ENCODE results near the gene CLRN2.

CLRN2 gene

DNA sequence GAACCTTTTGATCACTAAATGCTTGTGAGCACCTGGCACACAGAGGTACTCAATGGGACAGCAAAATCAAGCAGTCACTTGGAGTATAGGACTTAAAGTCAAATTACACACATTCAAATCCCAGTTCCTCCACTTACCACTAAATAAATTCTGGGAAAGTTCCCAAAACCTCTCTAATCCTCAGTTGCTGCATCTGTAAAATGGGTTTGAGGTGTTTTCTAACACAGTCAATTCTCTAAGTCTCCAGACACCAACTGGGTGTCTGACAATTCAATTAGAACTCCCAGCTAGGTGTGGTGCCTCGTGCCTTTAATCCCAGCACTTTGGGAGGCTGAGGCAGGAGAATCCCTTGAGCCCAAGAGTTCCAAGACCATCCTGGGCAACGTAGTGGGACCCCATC, 22.1 kb upstream of the CLRN2 start:
- no peak for ATAC-seq
- Mint-ChIP-seq H3K4me1 (peaks cover 17% of the 10 kb centered on the region), H3K27ac (no peak overlapping the region), H3K27me3 (no peaks in the 10 kb centered on the region), H3K36me3 (peaks cover 66% of the 10 kb centered on the region), H3K9me3 (no peaks in the 10 kb centered on the region), H3K4me3 (no peak overlapping the region)

DNA sequence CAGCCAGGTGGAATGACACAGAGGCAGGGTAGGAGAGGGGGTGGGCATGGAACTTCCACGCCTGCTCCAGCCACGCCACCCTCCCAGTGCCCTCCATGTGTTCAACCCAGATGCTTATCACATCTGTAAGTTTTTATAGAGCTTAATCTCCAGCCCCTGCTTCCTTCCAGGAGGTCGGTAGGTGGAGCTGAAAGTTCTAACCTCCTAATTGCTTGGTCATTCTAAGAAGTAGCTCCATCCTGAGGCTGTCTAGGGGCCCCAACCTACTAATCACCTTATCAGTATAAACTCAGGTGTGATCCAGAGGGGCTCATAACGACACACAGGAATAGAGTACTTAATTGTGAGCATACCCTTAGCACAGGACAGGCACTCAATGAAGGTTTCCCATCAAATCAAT, 21.3 kb upstream of the CLRN2 start:
- peaks cover 17% of the 10 kb centered on the region for H3K4me1 Mint-ChIP-seq
- no peak overlapping the region for H3K4me3 Mint-ChIP-seq
- ATAC-seq, result no peak
- no peak overlapping the region for H3K27ac Mint-ChIP-seq
- H3K27me3 Mint-ChIP-seq, result no peaks in the 10 kb centered on the region
- H3K9me3 Mint-ChIP-seq, result no peaks in the 10 kb centered on the region
- H3K36me3 Mint-ChIP-seq, result peaks cover 66% of the 10 kb centered on the region

DNA sequence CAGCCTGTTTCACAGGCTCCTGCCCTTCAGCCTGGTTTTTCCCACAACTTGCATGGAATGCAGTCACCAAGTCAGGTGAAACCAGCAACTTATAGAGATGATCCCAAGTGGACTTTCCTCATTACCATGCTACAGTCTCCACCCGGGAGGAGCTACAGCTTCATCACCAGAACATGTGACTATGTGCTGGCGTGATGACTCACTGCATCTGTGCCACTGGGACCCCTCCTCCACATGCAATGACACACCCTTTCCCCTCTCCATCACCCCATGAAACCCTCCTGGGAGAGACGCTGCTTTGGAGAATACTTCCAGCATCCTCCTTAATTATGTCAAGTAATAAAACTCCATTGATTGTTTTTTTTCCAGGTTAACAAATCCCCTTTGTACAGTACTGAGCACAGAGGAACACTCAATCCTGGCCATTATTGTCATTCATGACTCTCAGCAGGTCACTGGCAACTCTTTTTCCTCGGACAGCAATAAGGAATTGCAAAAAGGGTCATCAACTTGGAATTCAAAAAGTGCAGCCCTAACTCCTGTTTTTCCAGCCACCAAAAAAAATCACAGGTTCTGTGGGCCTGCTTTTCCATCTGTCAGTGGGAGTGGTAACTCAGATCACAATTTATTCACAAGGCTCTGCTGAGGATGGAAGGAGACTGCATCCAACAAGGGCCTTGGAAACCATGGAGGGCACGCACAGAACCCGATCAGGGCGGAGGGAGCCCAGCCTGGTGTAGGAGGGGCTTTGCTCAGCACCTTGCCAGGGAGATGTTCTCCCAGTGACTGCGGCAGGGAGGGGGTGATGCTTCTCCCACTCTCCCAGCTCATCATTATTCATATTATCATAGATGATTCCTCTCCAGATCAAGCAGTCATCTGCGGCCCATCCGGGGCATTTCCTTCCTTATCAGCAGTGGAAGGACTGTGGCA, 20.4 kb upstream of the CLRN2 start:
- Mint-ChIP-seq H3K9me3 (no peaks in the 10 kb centered on the region), H3K4me1 (peaks cover 17% of the 10 kb centered on the region), H3K4me3 (no peak overlapping the region), H3K27ac (no peak overlapping the region), H3K27me3 (no peaks in the 10 kb centered on the region), H3K36me3 (peaks cover 66% of the 10 kb centered on the region)
- ATAC-seq, result no peak

DNA sequence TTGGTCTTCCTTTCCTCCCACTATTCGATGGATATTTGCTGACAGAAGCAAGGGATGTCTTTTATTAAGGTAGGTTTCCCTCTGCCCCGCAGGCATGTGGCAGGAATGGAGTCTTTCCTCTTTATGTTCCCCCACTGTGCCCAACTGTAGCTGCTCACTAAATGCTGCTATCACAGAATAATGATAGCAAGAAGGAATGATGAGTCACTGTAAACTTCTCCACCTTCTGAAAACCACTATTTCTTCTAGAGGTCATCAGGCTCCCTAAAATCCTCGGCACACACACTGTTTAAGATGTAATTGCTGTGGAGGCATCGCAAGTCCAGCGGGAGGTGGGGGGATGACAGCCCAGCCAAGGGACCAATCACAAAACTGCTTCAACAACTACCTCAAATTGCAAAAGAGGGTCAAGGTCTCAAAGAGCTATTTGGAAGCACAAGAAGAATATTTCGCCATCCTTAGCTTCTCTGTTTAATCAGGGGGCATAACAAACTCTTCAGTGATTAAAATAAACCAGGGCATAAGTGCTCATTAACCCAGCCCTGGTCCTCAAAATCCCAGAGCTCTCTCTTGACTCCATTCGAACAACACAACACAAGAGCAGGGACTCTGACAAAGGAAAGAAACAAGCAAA, 17.0 kb upstream of the CLRN2 start:
- no peaks in the 10 kb centered on the region for H3K27me3 Mint-ChIP-seq
- peaks cover 7% of the 10 kb centered on the region for H3K4me1 Mint-ChIP-seq
- H3K27ac Mint-ChIP-seq, result no peak overlapping the region
- no peak for ATAC-seq
- no peaks in the 10 kb centered on the region for H3K9me3 Mint-ChIP-seq
- peaks cover 58% of the 10 kb centered on the region for H3K36me3 Mint-ChIP-seq
- no peak overlapping the region for H3K4me3 Mint-ChIP-seq

DNA sequence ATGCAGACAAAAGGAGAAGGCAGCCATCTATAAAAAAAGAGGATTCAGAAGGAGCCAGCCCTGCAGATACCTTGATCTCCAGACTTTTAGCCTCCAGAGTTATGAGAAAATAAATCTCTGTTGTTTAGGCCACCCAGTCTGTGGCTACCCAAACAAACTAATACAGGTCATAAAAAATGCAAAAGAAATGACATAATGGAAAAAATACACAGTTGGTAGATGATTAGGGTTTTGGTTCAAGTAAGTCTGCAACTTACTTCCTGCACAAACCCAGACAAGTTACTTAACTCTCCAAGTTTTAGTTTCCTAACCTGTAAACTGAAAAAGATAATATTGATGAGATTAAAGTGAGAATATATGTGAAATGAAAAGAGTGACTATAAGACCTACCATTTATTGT, 14.4 kb upstream of the CLRN2 start:
- Mint-ChIP-seq H3K9me3 (no peaks in the 10 kb centered on the region), H3K27me3 (no peaks in the 10 kb centered on the region), H3K27ac (no peak overlapping the region), H3K36me3 (peaks cover 64% of the 10 kb centered on the region), H3K4me3 (no peak overlapping the region), H3K4me1 (no peaks in the 10 kb centered on the region)
- no peak for ATAC-seq

DNA sequence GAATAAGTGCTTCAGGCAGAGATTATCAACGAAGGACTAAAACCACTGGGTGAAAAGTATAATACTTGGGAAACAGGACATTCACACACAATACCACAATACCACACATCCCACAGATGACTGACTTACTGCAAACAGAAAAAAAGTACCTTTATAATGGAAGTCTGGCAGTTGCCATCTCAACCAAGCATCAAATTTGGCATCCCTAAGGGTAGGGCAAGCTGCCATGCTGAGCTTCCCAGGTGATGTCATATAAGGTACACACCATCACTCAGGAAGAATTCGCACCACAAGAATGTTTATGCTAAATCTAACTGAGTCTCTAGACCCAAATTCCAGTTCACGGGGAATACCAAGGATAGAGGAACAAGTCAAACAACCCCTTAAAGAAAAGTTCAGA, 12.2 kb upstream of the CLRN2 start:
- Mint-ChIP-seq H3K4me3 (no peak overlapping the region), H3K4me1 (no peaks in the 10 kb centered on the region), H3K9me3 (no peaks in the 10 kb centered on the region), H3K27ac (no peak overlapping the region), H3K36me3 (peaks cover 58% of the 10 kb centered on the region), H3K27me3 (no peaks in the 10 kb centered on the region)
- ATAC-seq, result no peak

DNA sequence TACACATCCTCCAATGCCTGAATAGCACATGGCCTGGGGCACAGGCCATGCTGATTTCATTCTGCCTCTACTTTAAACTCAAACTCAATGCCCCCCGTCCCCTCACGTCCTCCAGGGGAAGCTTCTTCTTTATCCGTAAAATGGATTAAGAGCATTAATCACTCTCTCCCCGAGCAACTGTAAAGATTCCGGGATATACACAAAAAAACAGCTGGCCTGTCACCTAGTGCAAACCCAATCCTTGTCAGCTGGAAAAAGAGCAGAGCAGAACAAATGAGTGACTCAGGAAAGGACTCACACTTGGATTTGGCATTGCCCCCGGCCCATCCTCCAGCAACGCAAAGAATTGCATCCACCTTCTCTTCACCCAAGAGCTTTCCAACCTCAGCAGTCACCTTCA, 10.9 kb upstream of the CLRN2 start:
- Mint-ChIP-seq H3K9me3 (no peaks in the 10 kb centered on the region), H3K36me3 (peaks cover 56% of the 10 kb centered on the region), H3K4me1 (no peaks in the 10 kb centered on the region), H3K27ac (no peak overlapping the region), H3K4me3 (no peak overlapping the region), H3K27me3 (no peaks in the 10 kb centered on the region)
- ATAC-seq, result no peak

DNA sequence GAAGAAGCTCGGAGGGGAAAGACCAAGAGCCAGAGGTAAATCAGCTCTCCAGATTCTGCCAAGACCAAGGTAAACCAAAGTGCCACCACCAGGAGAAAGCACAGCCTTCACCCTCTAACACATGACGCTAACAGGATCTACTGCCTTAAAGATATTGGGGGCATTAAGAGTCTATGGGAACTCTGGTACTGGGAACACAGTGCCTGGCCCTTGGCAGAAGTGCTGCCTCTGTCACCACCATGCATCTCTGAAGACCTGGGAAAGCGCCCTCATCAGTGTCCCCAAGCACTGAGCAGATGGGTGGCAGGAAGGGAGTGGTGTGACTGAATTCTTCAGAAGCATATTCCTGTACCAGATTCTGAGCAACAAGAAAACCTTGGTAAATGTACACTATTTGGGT, 4.4 kb upstream of the CLRN2 start:
- Mint-ChIP-seq H3K27ac (peak overlapping the region; percentile 82), H3K4me1 (peaks cover 36% of the 10 kb centered on the region)
- ATAC-seq, result no peak

DNA sequence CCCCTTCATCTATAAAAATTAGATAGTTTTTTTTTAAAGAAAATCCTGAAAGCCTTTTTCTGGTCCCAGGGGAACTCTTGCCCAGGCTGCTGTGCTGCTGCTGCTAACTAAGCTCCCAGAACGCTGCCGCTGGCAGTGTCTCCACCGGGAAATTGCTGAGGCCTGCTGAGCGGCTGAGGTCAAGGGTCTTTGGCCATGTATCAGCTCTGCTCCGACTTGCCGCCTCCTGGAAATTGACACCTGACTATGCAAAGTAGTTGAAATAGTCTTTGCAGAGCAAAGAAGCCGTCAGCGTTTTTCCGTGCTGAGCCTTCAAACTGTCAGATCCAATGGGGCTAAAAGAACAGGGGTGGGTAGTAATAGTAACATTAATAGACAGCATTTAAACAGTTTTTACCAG, 3.9 kb upstream of the CLRN2 start:
- Mint-ChIP-seq H3K36me3 (peaks cover 21% of the 10 kb centered on the region), H3K4me3 (peak overlapping the region; percentile 95), H3K4me1 (peaks cover 36% of the 10 kb centered on the region), H3K27me3 (no peaks in the 10 kb centered on the region), H3K27ac (peak overlapping the region; percentile 82), H3K9me3 (no peaks in the 10 kb centered on the region)
- ATAC-seq, result no peak

More for the DNA sequence above, 4.4 kb upstream of the CLRN2 start:
- Mint-ChIP-seq H3K9me3 (no peaks in the 10 kb centered on the region), H3K27me3 (no peaks in the 10 kb centered on the region), H3K4me3 (peak overlapping the region; percentile 95), H3K36me3 (peaks cover 21% of the 10 kb centered on the region)

DNA sequence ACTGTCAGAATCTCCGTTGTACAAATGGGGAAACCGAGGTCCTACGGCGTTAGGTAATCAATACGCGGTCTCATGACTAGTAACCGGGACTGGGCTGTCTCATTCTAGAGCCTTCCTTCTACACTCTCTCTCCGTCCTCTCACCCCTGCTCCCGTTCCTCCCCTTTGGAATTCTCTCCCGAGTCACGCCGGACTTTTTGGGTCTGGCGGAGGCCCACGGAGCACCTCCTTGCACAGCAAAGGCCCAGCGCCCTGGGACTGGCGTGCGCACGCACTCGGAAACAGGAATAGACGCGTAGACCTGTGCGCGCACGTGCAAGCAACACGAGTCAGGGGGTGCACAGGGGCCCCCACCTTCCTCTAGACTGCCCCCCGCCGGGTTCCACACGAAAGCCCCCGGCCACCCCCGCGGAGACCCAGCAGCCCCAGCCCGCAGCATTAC, 3.4 kb upstream of the CLRN2 start:
- Mint-ChIP-seq H3K27me3 (no peaks in the 10 kb centered on the region), H3K36me3 (peaks cover 21% of the 10 kb centered on the region), H3K4me3 (peak overlapping the region; percentile 95), H3K4me1 (peaks cover 36% of the 10 kb centered on the region), H3K9me3 (no peaks in the 10 kb centered on the region), H3K27ac (peak overlapping the region; percentile 82)
- peak; percentile 79 for ATAC-seq

DNA sequence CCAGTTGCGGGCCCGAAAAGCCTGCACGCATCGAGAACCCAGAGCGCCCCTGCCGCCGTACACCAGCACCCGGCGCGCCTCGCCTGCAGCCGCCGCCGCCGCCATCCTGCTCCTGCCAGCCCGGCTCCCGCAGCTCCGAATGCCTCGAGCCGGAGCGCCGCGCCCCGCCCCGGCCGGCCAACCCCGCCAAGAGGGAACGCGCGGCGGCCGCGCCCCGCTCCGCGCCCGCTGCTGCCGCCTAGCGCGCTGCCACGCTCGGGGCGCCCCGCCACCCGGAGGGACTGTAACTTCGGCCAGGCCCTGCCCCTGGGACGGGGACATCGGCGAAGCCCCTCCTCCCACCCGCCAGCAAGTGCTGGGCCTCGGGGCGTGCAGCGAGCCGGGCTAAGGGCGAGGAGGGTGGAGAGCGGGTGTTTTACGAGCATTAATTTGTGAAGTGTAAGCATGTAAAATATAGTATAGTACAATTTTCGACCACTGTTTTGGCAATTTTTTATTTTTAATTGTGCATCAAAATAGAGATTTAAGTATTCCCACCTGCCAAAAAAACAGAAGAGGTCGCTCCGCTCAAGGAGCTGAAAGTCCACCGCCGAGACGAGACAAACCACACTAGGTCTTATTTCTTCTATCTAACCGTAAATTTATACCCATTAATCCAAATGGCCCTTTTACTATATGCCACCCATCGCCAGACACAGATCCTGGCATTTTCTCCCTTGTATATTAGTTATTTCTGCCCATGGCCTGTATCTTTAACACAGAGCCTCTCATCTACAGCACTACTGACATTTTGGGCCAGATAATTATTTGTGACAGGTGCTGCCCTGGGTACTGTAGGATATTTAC, 2.8 kb upstream of the CLRN2 start, which contains the start of gene QDPR:
QDPR (minus strand) TSS at position 141 of the 846 bp plus-strand sequence; CDS start at position 105, 36 bp downstream.
- Mint-ChIP-seq H3K36me3 (peaks cover 21% of the 10 kb centered on the region), H3K4me3 (peak within 1 kb of the TSS; percentile 95), H3K27ac (peak within 1 kb of the TSS; percentile 82), H3K9me3 (no peaks in the 10 kb centered on the region), H3K27me3 (no peaks in the 10 kb centered on the region), H3K4me1 (peaks cover 36% of the 10 kb centered on the region)
- ATAC-seq, result peak; percentile 96

DNA sequence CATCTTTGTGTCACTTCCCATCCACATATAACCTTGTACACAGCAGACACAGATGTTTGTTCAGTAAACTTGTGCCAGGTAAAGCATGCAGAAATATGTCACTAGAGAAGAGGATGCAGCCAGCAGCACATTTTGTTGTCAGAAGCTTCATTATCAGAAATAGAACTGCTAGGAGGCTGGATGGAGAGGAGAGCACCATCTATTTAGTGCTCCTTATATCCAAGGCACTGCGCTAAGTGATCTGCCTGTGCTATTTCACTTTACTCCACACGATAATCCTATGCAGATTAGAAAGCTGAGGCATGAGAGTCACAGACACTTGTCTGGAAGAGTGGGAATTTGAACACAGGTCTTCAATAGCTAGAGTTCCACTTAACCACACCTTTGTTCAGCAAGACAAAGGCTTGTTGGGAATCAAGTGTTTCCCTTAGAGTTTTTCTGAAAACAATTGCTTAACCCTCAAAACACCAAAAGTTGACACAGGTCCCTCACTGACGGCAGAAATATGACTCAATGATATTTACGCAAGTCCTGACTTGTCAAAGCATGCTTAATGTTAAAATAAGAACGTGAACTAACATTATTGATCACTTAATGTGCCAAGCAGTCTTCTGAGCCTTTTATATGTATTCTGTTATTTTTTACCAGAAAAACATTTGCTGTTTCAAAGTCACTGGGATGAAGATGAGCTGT, 1.8 kb upstream of the CLRN2 start:
- no peak for ATAC-seq
- H3K4me3 Mint-ChIP-seq, result peak overlapping the region; percentile 95
- H3K27ac Mint-ChIP-seq, result peak overlapping the region; percentile 82

DNA sequence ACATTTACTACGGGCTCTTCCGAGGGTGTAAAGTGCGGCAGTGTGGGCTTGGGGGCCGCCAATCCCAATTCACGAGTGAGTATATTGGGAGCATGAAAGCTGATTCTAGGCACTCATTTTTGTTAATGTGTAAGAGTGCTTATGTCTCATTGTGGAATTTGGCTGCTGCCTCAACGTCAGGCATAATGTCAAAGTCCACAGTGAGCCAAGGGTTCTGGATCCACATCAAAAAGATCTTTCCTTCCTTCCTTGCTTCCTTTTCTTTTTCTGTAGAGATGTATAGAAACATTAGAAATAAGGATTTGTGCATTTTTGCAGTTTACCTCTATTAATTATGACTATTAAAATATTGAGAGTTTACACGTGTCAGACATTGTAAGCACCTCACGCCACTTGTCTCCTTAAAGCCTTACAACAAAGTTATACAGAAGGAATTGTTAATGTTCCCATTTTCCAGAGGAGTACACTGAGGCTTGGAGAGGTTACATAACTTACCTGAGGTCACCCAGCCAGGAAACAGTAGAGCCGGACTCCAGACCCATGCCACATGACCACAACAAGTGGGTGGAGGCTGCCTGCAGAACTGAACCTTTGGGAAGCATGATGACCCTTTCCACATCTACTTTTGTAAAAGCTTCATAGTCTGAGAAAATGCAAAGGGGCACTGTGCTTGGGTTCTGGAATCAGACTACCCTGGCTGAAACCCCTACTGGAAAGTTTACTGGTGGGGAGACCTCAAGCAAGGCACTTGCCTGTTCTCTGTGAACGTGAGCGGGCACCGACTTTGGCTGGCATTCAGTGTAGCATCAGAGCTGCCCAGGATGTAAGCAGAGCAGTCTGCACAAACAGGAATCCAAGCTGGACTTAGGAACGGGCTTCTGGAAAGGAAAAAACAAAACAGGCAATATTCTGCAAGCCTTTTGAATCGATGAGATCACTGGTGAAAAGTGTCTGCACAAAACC, 761 bp downstream of the CLRN2 start:
- Mint-ChIP-seq H3K27ac (no peak overlapping the region), H3K27me3 (peaks cover 21% of the 10 kb centered on the region), H3K9me3 (no peaks in the 10 kb centered on the region), H3K36me3 (no peaks in the 10 kb centered on the region), H3K4me1 (peaks cover 20% of the 10 kb centered on the region), H3K4me3 (no peak overlapping the region)
- ATAC-seq, result no peak

More for the DNA sequence above, 1.8 kb upstream of the CLRN2 start:
- peaks cover 36% of the 10 kb centered on the region for H3K4me1 Mint-ChIP-seq
- peaks cover under 1% of the 10 kb centered on the region for H3K27me3 Mint-ChIP-seq
- H3K36me3 Mint-ChIP-seq, result peaks cover 19% of the 10 kb centered on the region
- H3K9me3 Mint-ChIP-seq, result no peaks in the 10 kb centered on the region

DNA sequence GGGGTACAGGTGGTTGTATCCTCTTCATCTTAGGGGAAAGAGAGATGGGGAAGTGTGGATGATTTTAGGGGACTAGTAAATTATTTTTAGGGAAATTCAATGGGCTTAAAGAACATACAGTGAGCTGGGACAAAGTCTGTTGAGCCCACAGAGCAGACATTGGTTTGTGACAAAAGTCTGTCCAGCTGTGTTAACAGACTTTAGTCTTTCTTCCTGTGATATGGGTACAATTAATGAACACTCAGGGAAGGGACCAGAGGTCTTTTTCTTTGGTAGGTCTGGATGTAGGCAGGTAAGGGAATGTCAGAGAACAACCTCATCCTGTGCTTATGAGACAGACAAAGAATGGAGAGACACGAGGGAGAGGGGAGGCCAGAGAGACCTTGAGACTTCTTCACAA, 2.0 kb downstream of the CLRN2 start:
- peaks cover 9% of the 10 kb centered on the region for H3K4me1 Mint-ChIP-seq
- no peak overlapping the region for H3K27ac Mint-ChIP-seq
- H3K36me3 Mint-ChIP-seq, result no peaks in the 10 kb centered on the region
- no peak overlapping the region for H3K4me3 Mint-ChIP-seq
- ATAC-seq, result no peak
- H3K9me3 Mint-ChIP-seq, result no peaks in the 10 kb centered on the region
- H3K27me3 Mint-ChIP-seq, result peaks cover 24% of the 10 kb centered on the region
